ENCODE data around the gene ETV4.
"Not testable (repeated sequence)": the region's sequence is repeated elsewhere in the genome, so short reads cannot be mapped to it uniquely, and the experiment has no call there.

DNA sequence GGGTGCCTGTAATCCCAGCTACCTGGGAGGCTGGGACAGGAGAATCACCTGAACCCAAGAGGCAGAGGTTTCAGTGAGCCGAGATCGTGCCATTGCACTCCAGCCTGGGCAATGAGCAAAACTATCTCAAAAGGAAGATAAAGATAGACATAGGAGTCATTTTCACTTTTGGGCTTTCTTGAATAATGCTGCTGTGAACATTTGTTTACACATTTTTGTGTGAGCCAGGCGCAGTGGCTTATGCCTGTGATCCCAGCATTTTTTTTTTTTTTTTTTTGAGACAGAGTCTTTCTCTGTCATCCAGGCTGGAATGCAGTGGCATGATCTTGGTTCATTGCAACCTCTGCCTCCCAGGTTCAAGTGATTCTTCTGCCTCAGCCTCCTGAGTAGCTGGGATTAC, 34.9 kb downstream of the ETV4 start:
- TF ChIP-seq, protein P1, sequence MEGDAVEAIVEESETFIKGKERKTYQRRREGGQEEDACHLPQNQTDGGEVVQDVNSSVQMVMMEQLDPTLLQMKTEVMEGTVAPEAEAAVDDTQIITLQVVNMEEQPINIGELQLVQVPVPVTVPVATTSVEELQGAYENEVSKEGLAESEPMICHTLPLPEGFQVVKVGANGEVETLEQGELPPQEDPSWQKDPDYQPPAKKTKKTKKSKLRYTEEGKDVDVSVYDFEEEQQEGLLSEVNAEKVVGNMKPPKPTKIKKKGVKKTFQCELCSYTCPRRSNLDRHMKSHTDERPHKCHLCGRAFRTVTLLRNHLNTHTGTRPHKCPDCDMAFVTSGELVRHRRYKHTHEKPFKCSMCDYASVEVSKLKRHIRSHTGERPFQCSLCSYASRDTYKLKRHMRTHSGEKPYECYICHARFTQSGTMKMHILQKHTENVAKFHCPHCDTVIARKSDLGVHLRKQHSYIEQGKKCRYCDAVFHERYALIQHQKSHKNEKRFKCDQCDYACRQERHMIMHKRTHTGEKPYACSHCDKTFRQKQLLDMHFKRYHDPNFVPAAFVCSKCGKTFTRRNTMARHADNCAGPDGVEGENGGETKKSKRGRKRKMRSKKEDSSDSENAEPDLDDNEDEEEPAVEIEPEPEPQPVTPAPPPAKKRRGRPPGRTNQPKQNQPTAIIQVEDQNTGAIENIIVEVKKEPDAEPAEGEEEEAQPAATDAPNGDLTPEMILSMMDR (IDR thresholded peaks at IDR 0.05; ENCODE audit: poor library complexity): not testable (repeated sequence)
- TF ChIP-seq EZH2 (IDR thresholded peaks at IDR 0.05; ENCODE audit: borderline replicate concordance); EZH2phosphoT487 (IDR thresholded peaks at IDR 0.05; ENCODE audit: low read depth, severe bottlenecking, unreplicated experiment): not testable (repeated sequence)
